HEK293T (cell line): ENCODE data around the gene CCDC33.

Experiments
- BHLHE40 ChIP-seq: fragments of 450-650 bp; IDR thresholded peaks from 2 replicates; pipeline ENCODE4 v1.6.1; 2016; ENCODE audit warnings: mild to moderate bottlenecking, moderate library complexity, borderline replicate concordance
- FOXM1 ChIP-seq: fragments of 450-650 bp; IDR thresholded peaks from 2 replicates; pipeline ENCODE4 v1.6.1; 2017; ENCODE audit warnings: mild to moderate bottlenecking, borderline replicate concordance
- NFRKB ChIP-seq: fragments of 450-650 bp; IDR thresholded peaks from 2 replicates; pipeline ENCODE4 v1.6.1; 2016; ENCODE audit warnings: mild to moderate bottlenecking, moderate library complexity
- SUZ12 ChIP-seq: fragments of 450-650 bp; IDR thresholded peaks from 2 replicates; pipeline ENCODE4 v1.6.1; 2016; ENCODE audit warnings: mild to moderate bottlenecking
- ZNF384 ChIP-seq: fragments of 450-650 bp; IDR thresholded peaks from 2 replicates; pipeline ENCODE4 v1.6.1; 2016
- TF ChIP-seq, protein P1 (sequence below): fragments of 450-650 bp; IDR thresholded peaks from 2 replicates; pipeline ENCODE4 v1.6.1; 2016

DNA sequence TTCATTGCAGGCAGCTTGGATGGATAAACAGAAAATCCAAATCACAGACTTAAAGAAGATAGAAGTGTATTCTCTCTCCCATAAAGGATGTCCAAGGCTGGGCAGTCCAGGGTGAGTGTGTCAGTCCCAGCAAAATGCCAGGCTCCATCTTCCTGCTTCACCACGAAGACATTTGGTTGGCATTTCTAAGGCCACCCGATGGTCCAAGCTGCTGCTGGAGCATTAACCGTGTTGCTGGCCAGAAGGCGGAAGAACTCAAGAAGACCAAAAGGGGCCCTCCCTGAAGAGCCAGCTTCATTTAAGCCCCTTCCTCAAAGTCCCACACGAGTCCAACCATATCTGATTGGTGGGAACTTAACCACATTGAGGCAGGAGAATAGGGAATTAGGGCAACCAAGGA, 134.3 kb downstream of the CCDC33 start:
- TF ChIP-seq BHLHE40: no peak
- TF ChIP-seq NFRKB: no peak
- TF ChIP-seq, protein P1, sequence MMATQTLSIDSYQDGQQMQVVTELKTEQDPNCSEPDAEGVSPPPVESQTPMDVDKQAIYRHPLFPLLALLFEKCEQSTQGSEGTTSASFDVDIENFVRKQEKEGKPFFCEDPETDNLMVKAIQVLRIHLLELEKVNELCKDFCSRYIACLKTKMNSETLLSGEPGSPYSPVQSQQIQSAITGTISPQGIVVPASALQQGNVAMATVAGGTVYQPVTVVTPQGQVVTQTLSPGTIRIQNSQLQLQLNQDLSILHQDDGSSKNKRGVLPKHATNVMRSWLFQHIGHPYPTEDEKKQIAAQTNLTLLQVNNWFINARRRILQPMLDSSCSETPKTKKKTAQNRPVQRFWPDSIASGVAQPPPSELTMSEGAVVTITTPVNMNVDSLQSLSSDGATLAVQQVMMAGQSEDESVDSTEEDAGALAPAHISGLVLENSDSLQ: no peak
- TF ChIP-seq SUZ12: no peak
- no peak for TF ChIP-seq ZNF384
- no peak for TF ChIP-seq FOXM1
